ENCODE results near the gene ILK. TPM values are rescaled to one million over a fixed set of nuclear protein-coding genes. Genes with fewer than 3 reads are reported as not detected.

The ILK gene
- total RNA-seq, 4 donors from 2014 or later = 101 to 144 (median 121) TPM

DNA sequence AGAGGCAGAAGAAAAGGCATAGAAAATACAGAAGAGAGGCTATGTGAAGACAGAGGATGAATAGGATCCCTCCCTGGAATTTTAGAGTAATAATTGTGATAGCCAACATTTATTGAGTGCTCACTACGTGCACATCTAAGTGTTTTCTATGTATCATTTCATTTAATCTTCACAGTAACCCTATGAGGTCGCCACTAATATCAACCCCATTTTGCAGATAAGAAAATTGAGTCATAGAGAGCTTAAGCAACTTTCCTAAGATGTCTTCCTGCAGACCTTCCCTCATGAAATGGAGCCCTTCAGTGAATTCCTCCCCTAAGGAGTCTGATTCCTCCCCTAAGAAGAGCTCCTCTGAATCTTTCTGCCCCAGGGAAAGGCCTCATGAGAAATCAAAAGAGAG lies 38.2 kb upstream of the ILK start:
- no peak for TF ChIP-seq POLR2A (IDR thresholded peaks at IDR 0.05)
- TF ChIP-seq, protein P1, sequence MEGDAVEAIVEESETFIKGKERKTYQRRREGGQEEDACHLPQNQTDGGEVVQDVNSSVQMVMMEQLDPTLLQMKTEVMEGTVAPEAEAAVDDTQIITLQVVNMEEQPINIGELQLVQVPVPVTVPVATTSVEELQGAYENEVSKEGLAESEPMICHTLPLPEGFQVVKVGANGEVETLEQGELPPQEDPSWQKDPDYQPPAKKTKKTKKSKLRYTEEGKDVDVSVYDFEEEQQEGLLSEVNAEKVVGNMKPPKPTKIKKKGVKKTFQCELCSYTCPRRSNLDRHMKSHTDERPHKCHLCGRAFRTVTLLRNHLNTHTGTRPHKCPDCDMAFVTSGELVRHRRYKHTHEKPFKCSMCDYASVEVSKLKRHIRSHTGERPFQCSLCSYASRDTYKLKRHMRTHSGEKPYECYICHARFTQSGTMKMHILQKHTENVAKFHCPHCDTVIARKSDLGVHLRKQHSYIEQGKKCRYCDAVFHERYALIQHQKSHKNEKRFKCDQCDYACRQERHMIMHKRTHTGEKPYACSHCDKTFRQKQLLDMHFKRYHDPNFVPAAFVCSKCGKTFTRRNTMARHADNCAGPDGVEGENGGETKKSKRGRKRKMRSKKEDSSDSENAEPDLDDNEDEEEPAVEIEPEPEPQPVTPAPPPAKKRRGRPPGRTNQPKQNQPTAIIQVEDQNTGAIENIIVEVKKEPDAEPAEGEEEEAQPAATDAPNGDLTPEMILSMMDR (IDR thresholded peaks at IDR 0.05) = no peak
- H3K4me1 ChIP-seq = peaks cover 31 to 32% of the 10 kb centered on the region in 2 donors
- intact Hi-C loops (cut with DNase I) = no loop called here
- no peak overlapping the region for H3K4me3 ChIP-seq (replicated peaks in 1 of 3)
- DNase-seq = no peak
- H3K27me3 ChIP-seq = no peaks in the 10 kb centered on the region
- peak overlapping the region in 2 of 3 donors; percentile 70 for H3K27ac ChIP-seq
- 69 to 96% methylated on average over 2 of the region's 2 CpGs for WGBS, 2 donors
- no peaks in the 10 kb centered on the region for H3K9me3 ChIP-seq
- H3K36me3 ChIP-seq = no peaks in the 10 kb centered on the region

GRCh38 chr11:6565988-6566703 lies 37.4 kb upstream of the ILK start:
- peaks cover 31 to 36% of the 10 kb centered on the region in 2 donors for H3K4me1 ChIP-seq
- H3K27me3 ChIP-seq = no peaks in the 10 kb centered on the region
- no peak overlapping the region for H3K4me3 ChIP-seq (replicated peaks in 1 of 3)
- H3K27ac ChIP-seq = peak overlapping the region; percentile 54 to 70 (median 70)
- WGBS, 2 donors = 97 to 99% methylated on average over 5 of the region's 5 CpGs
- peak; percentile 30 to 38 for DNase-seq
- no peaks in the 10 kb centered on the region for H3K36me3 ChIP-seq
- H3K9me3 ChIP-seq = no peaks in the 10 kb centered on the region
- intact Hi-C loops (cut with DNase I) = no loop called here
- TF ChIP-seq POLR2A (IDR thresholded peaks at IDR 0.05) = no peak
- TF ChIP-seq, protein P1 (IDR thresholded peaks at IDR 0.05) = no peak

DNA sequence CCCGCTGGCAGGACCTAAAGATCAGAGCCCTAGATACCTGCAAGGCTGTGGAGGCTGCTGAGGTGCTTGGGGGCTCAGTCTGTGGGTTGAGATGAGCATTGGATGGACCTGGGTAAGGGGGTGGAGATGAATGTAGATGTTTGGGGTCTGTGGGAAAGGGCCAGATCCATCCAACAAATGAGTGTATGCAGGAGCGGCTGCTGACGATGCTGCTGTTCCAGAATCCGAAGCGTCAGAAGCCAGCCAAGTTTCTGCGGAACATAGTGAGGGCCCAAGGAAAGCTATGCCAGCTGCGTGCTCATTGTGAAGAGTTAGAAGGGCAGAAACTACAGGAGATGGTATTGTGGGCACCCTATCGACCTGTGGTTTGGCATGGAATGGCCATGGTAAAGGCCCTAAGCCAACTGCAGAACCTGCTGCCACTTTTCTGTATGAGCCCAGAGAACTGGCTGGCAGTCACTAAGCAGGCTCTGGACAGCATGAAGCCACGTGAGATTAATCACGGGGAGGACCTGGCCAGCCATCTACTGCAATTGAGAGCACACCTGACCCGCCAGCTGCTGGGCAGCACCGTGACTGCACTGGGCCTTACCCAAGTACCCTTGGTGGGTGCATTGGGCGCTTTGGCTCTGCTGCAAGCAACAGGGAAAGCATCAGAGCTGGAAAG lies 36.7 kb upstream of the ILK start:
- H3K36me3 ChIP-seq = no peaks in the 10 kb centered on the region
- H3K27me3 ChIP-seq = no peaks in the 10 kb centered on the region
- WGBS, 2 donors = 59 to 66% methylated on average over 13 of the region's 13 CpGs
- no peaks in the 10 kb centered on the region for H3K9me3 ChIP-seq
- intact Hi-C loops (cut with DNase I) = no loop called here
- H3K27ac ChIP-seq = peak overlapping the region; percentile 54 to 70 (median 70)
- no peak overlapping the region for H3K4me3 ChIP-seq (replicated peaks in 1 of 3)
- DNase-seq = peak; percentile 90 to 93
- TF ChIP-seq, protein P1 (IDR thresholded peaks at IDR 0.05) = no peak
- peak in 1 of 2 donors; percentile 28 for TF ChIP-seq POLR2A (IDR thresholded peaks at IDR 0.05)
- H3K4me1 ChIP-seq = peaks cover 36 to 42% of the 10 kb centered on the region in 2 donors

DNA sequence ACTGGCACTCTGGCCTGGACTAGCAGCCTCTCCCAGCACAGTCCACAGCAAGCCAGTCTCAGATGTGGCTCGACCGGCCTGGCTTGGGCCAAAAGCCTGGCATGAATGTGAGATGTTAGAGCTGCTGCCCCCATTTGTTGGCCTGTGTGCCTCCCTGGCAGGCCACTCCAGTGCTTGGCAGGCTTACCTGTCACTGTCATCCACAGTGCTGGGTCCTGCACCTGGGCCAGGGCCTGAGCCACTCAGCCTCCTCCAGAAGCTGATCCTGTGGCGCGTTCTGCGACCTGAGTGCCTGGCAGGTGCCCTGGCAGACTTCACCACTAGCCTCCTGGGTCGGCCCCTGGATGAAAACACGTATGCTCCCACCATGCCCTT lies 36.2 kb upstream of the ILK start:
- TF ChIP-seq POLR2A (IDR thresholded peaks at IDR 0.05) = no peak
- TF ChIP-seq, protein P1 (IDR thresholded peaks at IDR 0.05) = no peak
- intact Hi-C loops (cut with DNase I) = no loop called here
- 40% methylated on average over 2 of the region's 7 CpGs; no CpG with 5 or more reads in 1 of the 2 donors for WGBS, 2 donors
- Histone ChIP-seq H3K27me3 (no peaks in the 10 kb centered on the region), H3K9me3 (no peaks in the 10 kb centered on the region), H3K4me3 (replicated peaks in 1 of 3) (no peak overlapping the region), H3K27ac (peak overlapping the region; percentile 54 to 70 (median 70)), H3K36me3 (no peaks in the 10 kb centered on the region), H3K4me1 (peaks cover 39 to 48% of the 10 kb centered on the region in 2 donors)
- DNase-seq = no peak

All from thyroid gland (tissue), 4 donors.